Measurements from ENCODE around the gene ZNF367.

DNA sequence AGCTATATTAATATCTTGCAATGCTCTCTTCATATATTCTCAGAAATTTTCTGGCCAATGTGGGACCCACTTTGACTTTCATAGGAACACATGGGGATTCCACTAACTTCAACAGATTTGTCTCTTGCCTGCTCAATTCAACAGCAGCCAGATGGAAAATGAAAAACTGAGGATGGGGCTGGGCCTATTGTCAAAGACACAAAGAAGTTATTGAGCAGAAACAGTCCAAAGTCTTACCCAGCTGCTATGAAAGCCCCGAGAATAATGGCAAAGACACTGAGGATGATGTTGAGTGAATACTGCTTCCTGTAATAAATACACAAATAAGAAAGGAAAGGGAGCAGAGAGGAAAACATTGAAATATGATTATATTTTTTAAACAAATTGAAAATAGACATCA lies 67.3 kb downstream of the ZNF367 start:
- TF ChIP-seq CTCF (IDR thresholded peaks at IDR 0.05; ENCODE audit: low read depth, low read length, missing input control) = no peak
- no peak for TF ChIP-seq RAD21 (IDR thresholded peaks at IDR 0.05)
- no peak for TF ChIP-seq YY1 (IDR thresholded peaks at IDR 0.05)
